Peyer's patch (tissue), 4 donors: ENCODE data around the gene PPM1A.

ENCODE experiments used
- CTCF ChIP-seq, 6 experiments: fragments of 450-650 bp in 4 of 6; fragments of 200-600 bp in 2 of 6; sonication (generic) in 1 of 6; IDR thresholded peaks; one replicate each; pipeline ENCODE4 v1.5.1; 2017 to 2019; ENCODE audit warnings: antibody characterized with exemption in 6 of 6, mild to moderate bottlenecking in 3 of 6, moderate library complexity in 1 of 6
- POLR2A ChIP-seq, 2 donors: fragments of 450-650 bp; IDR thresholded peaks; one replicate each; pipeline ENCODE4 v1.5.1; 2017; ENCODE audit warnings: antibody characterized with exemption in 2 of 2, mild to moderate bottlenecking in 2 of 2, moderate library complexity in 2 of 2

DNA sequence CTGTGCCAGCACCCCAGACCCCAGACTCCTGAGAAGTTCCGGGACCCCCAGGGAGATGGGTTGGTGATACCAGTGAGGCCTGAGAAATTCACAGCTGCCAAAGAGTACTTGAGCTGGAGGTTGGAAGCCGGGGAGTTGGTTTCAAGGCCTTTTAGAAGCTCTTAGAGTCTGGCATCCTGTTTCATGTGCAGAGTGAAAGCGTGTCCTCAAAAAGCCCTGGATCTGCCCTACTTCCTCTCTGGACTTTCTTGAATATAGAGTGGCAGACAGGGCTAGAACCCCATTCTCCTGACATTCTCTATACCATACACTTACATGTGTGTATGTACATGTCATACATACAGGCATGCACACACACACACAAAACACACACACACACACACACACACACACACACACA lies 31.3 kb upstream of the PPM1A start:
- no peak for TF ChIP-seq CTCF (IDR thresholded peaks at IDR 0.05)
- TF ChIP-seq POLR2A (IDR thresholded peaks at IDR 0.05) = no peak
